HG03558 (cell line): ENCODE measurements around the gene HMGCL.
"Not testable (repeated sequence)": the region's sequence is repeated elsewhere in the genome, so short reads cannot be mapped to it uniquely, and the experiment has no call there.

Source experiments
- ATAC-seq: cut with Tn5 transposase; IDR thresholded peaks from one replicate; pipeline ENCODE4 v1.9.1; 2021; ENCODE audit warnings: moderate number of reproducible peaks; ENCODE audit not compliant: unreplicated experiment; ENCODE audit errors: extremely low read depth

The HMGCL gene

GRCh38 chr1:23799570-23800399 is 25.4 kb downstream of the HMGCL start:
- ATAC-seq: no peak

GRCh38 chr1:23799255-23799569 is 26.0 kb downstream of the HMGCL start:
- no peak for ATAC-seq

GRCh38 chr1:23798662-23799142 is 26.5 kb downstream of the HMGCL start:
- ATAC-seq: no peak

- ATAC-seq: no peak
These were observed 27.5 kb downstream of the HMGCL start for GRCh38 chr1:23797478-23798448.

DNA sequence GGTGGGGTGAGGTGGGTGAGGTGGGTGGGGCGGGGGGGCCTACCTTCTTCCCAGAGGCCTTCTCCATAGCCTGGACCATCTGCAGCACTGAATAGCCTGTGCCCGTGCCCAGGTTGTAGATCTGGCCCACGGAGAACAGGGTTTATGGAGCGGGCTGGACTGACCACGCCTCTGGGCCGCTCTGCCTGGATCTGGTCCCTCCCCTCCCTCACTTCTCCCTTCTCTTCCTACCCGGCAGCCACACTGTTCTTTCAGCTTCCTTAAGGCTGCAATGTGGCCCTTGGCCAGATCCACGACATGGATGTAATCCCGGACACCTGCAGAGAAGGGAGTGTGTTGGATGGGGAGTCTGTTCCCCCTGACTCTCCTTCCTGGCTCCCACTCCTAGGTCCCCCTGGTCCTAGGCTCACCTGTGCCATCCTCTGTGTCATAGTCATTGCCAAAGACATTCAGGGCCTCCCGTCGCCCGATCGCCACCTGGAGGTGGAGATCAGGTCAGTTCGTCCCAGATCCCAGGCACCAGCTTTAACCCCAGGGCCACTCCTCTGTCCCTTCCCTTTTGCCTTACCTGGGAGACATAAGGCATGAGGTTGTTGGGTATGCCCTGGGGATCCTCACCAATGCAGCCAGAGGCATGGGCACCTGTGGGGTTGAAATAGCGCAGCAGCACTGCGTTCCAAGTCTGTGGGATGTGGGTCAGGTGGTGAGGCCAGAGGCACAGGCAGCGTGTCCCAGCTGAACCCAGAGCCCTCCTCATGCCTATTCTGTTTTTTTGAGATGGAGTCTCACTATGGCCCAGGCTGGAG is 28.6 kb downstream of the HMGCL start:
- ATAC-seq: no peak

- no peak for ATAC-seq
These were observed 29.4 kb downstream of the HMGCL start for GRCh38 chr1:23795676-23796465.

DNA sequence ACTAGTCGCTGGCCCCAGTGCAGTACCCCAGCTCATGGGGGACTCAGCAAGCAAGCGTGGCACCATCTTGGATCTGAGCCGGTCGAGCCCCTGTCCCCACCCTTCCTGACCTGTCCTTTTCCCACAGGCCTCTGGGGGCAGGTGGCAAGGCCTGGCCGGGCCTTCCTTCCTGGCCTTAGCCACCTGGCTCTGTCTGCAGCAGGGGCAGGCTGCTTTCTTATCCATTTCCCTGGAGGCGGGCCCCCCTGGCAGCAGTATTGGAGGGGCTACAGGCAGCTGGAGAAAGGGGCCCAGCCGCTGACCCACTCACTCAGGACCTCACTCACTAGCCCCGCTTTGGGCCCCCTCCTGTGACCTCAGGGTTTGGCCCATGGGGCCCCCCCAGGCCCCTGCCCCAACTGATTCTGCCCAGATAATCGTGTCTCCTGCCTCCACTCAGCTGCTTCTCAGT is 30.5 kb downstream of the HMGCL start:
- not testable (repeated sequence) for ATAC-seq

- no peak for ATAC-seq
These were observed 31.1 kb downstream of the HMGCL start for GRCh38 chr1:23793861-23794731.

- no peak for ATAC-seq
These were observed 32.0 kb downstream of the HMGCL start for GRCh38 chr1:23793018-23793781.

GRCh38 chr1:23792151-23792945 is 32.9 kb downstream of the HMGCL start:
- no peak for ATAC-seq

DNA sequence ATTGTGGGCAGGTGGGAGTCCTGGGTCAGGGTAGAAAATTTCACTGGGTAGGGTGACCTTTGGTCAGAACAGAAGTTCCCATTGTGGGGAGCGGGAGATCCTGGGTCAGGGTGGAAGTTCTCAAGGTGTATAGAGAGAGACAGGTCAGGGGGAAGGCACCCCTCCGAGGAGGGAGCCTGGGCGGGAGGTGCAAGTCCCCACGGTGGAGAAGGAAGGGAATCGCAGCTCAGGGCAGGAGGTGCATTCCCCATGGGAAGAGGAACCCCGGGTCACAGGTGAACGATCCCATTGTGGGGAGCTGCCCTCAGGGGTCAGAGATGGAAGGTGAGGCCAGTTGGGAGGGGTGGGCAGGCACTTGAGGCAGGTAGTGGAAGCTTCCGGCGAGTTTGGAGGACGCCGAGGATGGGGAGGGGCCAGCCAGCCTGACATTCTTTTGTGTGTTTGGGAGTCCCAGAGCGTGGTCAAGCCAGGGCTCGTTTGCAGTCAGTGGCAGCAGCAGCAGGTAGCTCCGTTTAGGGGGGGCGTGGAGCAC is 33.6 kb downstream of the HMGCL start:
- no peak for ATAC-seq

DNA sequence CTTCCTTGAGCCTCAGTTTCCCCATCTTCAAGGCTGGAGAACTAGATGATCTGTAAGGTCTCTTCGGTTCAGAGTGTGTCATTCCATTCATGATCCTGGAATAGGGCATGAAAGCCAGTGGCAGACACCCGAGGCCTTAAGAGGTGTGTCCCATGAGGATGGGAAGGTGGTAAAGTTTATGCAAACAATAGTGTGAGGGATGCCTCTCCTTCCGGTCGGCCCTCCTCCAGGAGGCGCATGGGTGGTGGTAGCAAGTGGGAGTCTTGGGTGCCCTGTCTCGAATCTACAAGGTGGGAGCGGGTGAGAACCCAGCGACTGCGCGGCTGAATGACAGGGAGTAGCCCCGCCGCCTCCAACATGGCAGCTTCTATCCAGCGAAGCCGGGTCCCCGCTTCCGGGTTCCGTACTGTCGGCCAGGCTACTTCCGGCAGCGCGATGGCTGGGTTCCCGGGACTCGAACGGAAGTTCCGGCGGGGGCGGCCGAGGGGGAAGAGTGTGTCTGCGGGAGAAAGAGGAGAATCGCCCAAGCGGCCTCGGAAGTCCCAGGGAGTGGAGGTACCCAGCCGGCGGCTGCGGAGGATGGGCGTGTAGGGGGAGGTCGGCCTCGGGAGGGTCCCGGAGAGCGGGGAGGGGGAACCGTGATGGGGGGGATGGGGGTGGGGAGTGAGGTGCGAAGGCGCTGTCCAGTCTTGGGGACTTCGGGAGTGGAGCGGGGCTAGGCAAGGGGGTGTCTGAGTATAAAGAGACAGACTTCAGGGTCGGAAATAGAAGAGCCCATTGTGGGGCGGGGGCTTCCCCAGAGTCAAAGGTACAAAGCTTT is 34.3 kb downstream of the HMGCL start, which contains the start of gene LYPLA2:
Gene LYPLA2, plus strand, starts transcription at position 450 of the 820 bp plus-strand sequence. CDS start 1,538 bp downstream, outside the sequence.
- ATAC-seq: no peak

DNA sequence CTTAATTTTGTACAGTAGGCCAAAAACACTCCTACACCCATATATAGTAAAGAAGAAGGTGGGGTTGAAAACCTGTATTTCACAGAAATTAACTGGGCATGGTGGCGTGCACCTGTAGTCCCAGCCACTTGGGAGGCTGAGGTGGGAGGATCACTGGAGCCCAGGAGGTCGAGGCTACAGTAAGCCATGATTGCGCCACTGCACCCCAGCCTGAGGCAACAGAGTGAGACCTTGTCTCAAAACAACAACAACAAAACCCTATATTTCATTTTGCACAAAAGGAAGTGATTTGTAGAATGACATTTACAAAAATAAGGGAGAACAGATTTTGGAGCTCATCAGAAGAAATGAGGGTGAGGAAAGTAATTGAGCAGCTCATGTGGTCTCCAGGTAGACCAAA is 36.5 kb downstream of the HMGCL start:
- no peak for ATAC-seq

DNA sequence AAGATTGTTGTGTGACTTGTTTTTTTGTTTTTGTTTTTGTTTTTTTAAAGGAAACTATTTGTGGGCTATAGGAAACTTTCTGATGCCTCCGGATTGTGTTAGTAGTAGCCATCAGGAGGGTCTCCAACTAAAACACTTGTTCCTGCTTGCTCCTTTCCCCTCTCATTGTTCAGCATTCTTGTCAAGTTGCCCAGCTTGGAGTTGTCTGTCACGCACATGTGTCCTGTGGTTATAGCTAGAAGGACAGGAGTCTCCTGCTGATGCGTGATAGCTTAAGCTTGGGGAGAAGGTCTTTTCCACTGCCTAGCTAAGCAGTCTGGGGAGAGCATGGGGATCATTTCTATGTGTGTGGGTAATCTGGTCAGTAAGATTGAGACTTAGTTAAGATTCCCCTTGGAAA is 37.5 kb downstream of the HMGCL start:
- ATAC-seq: no peak

GRCh38 chr1:23784846-23785245 is 40.4 kb downstream of the HMGCL start:
- ATAC-seq: no peak

- ATAC-seq: not testable (repeated sequence)
These were observed 42.1 kb downstream of the HMGCL start for GRCh38 chr1:23783141-23783540.
